GM13977 (cell line): ENCODE results near the gene ADCY3.

Source experiments
- DNase-seq: peaks from one replicate; pipeline ENCODE4 v3.0.0; 2012; ENCODE audit warnings: low spot score
- CTCF ChIP-seq: IDR thresholded peaks from 2 replicates; pipeline ENCODE4 v1.5.1; 2012; ENCODE audit warnings: mild to moderate bottlenecking, control low read depth; ENCODE audit not compliant: insufficient read depth; ENCODE audit errors: extremely low read depth, missing control alignments
- in situ Hi-C: fragments of 300-500 bp; cut with MboI; formaldehyde crosslinking; loops from one replicate; pipeline ENCODE4 v1.12.0; 2022; ENCODE audit warnings: low sequenced_read_pairs, low pct_unique_long_range_greater_than_20kb, mixed read lengths, inconsistent platforms; ENCODE audit not compliant: unreplicated experiment

ADCY3 gene

GRCh38 chr2:24831221-24832072, 88.6 kb downstream of the ADCY3 start:
- DNase-seq, result peak; percentile 40
- in situ Hi-C loops, result no loop called here
- no peak for TF ChIP-seq CTCF

GRCh38 chr2:24830786-24831185, 89.3 kb downstream of the ADCY3 start:
- DNase-seq, result no peak
- no peak for TF ChIP-seq CTCF
- in situ Hi-C loops, result no loop called here

- TF ChIP-seq CTCF, result no peak
- DNase-seq, result peak; percentile 44
- in situ Hi-C loops, result no loop called here
Measured at GRCh38 chr2:24830351-24830750, 89.7 kb downstream of the ADCY3 start.

GRCh38 chr2:24828238-24828996, 91.6 kb downstream of the ADCY3 start:
- TF ChIP-seq CTCF, result no peak
- no peak for DNase-seq
- in situ Hi-C loops, result loop anchor here (10.0 kb wide), 1 partner anchor 414 kb away; no protein-coding TSS in a partner anchor

- TF ChIP-seq CTCF, result peak; percentile 90
- in situ Hi-C loops, result loop anchor here (10.0 kb wide), 1 partner anchor 413 kb away; no protein-coding TSS in a partner anchor
- peak; percentile 89 for DNase-seq
Measured at GRCh38 chr2:24827321-24828237, 92.5 kb downstream of the ADCY3 start.

GRCh38 chr2:24826773-24827145, 93.3 kb downstream of the ADCY3 start:
- in situ Hi-C loops, result loop anchor here (10.0 kb wide), 1 partner anchor 412 kb away; no protein-coding TSS in a partner anchor
- no peak for DNase-seq
- no peak for TF ChIP-seq CTCF
